Smooth muscle cell (in vitro differentiated cells): Measurements from ENCODE around the gene VPS26A. TPM values are rescaled to one million over a fixed set of nuclear protein-coding genes. Genes with fewer than 3 reads are reported as not detected.

Experiments
- DNase-seq: peaks from one replicate; lab custom pipeline; 2025; ENCODE audit not compliant: unreplicated experiment; lab: John Stamatoyannopoulos, UW
- H2AFZ ChIP-seq: fragments of 200-600 bp; sonication (generic); 2 replicates; pipeline ENCODE4 v1.6.0; 2016; ENCODE audit warnings: antibody characterized with exemption, low read depth, mild to moderate bottlenecking
- H3F3A ChIP-seq: fragments of 200-600 bp; sonication (generic); 2 replicates; pipeline ENCODE4 v1.6.0; 2017; ENCODE audit warnings: antibody characterized with exemption, low read depth
- H3K27ac ChIP-seq: fragments of 200-600 bp; sonication (generic); 2 replicates; pipeline ENCODE4 v1.5.1; 2016; ENCODE audit warnings: low read depth, mild to moderate bottlenecking
- H3K27me3 ChIP-seq: fragments of 200-600 bp; sonication (generic); 2 replicates; pipeline ENCODE4 v1.6.1; 2016; ENCODE audit warnings: low read depth, mild to moderate bottlenecking
- H3K36me3 ChIP-seq: fragments of 200-600 bp; sonication (generic); 2 replicates; pipeline ENCODE4 v1.5.1; 2016; ENCODE audit warnings: low read depth
- H3K4me1 ChIP-seq: fragments of 200-600 bp; sonication (generic); 2 replicates; pipeline ENCODE4 v1.5.1; 2016; ENCODE audit warnings: low read depth
- H3K4me2 ChIP-seq: fragments of 200-600 bp; sonication (generic); 2 replicates; pipeline ENCODE4 v1.6.0; 2016; ENCODE audit warnings: mild to moderate bottlenecking
- H3K4me3 ChIP-seq: fragments of 200-600 bp; sonication (generic); 2 replicates; pipeline ENCODE4 v1.5.1; 2016; ENCODE audit warnings: mild to moderate bottlenecking
- H3K79me2 ChIP-seq: fragments of 200-600 bp; sonication (generic); 2 replicates; pipeline ENCODE4 v1.6.0; 2016; ENCODE audit warnings: low read depth, mild to moderate bottlenecking
- H3K9ac ChIP-seq: fragments of 200-600 bp; sonication (generic); 2 replicates; pipeline ENCODE4 v1.6.0; 2016; ENCODE audit warnings: low read depth
- H3K9me3 ChIP-seq: fragments of 200-600 bp; sonication (generic); replicated peaks from 2 replicates; pipeline ENCODE4 v1.5.1; 2016; ENCODE audit warnings: low read depth
- H4K20me1 ChIP-seq: fragments of 200-600 bp; sonication (generic); 2 replicates; pipeline ENCODE4 v1.6.0; 2016; ENCODE audit warnings: low read depth
- WGBS: methylation state at CpG from one replicate; pipeline ENCODE4 v1.1.7; 2016; ENCODE audit warnings: low lambda C conversion rate; 5-methylcytosine and 5-hydroxymethylcytosine counted together
- polyA plus RNA-seq: library from polyadenylated mRNA; unstranded; fragments of >200 nt; fragmentation: Nextera tagmentation; extraction: Ambion mirVana; gene quantifications from 2 replicates; pipeline ENCODE4 v1.2.1, GENCODE V29; 2016
- total RNA-seq: library from RNA; depleted of rRNA; stranded (reverse); fragments of >200 nt; gene quantifications from 2 replicates; pipeline ENCODE4 v1.2.3, GENCODE V29; 2014
- TF ChIP-seq, protein P1 (sequence below): fragments of 200-600 bp; sonication (generic); IDR thresholded peaks from 2 replicates; pipeline ENCODE4 v1.5.1; 2017; ENCODE audit warnings: borderline replicate concordance, mild to moderate bottlenecking, antibody characterized with exemption; ENCODE audit not compliant: insufficient read depth, poor library complexity, severe bottlenecking

The VPS26A gene
- total and polyA plus RNA-seq, 2 experiments from 2014 or later, result 28.3 to 36.8 TPM

DNA sequence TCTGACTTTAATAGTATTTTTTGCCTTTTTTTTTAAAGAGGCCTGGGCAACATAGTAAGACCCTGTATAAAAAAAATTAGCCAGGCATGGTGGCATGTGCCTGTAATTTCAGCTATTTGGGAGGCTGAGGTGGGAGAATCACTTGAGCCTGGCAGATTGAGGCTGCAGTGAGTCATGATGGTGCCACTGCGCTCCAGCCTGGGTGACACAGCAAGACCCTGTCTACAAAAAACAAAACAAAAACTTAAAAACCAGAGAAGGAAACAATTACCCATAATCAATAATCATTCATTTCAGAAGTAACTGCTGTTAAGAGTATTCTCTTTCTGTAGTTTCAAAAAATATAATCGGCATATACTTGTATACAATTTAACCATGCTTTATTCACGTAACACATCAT lies 28.0 kb downstream of the VPS26A start:
- no peaks in the 10 kb centered on the region for H3K27me3 ChIP-seq
- no peak overlapping the region for H3K4me3 ChIP-seq
- H3F3A ChIP-seq, result no peaks in the 10 kb centered on the region
- no peak overlapping the region for H2AFZ ChIP-seq
- H3K27ac ChIP-seq, result no peak overlapping the region
- H3K4me1 ChIP-seq, result no peaks in the 10 kb centered on the region
- no peak for DNase-seq
- TF ChIP-seq, protein P1, sequence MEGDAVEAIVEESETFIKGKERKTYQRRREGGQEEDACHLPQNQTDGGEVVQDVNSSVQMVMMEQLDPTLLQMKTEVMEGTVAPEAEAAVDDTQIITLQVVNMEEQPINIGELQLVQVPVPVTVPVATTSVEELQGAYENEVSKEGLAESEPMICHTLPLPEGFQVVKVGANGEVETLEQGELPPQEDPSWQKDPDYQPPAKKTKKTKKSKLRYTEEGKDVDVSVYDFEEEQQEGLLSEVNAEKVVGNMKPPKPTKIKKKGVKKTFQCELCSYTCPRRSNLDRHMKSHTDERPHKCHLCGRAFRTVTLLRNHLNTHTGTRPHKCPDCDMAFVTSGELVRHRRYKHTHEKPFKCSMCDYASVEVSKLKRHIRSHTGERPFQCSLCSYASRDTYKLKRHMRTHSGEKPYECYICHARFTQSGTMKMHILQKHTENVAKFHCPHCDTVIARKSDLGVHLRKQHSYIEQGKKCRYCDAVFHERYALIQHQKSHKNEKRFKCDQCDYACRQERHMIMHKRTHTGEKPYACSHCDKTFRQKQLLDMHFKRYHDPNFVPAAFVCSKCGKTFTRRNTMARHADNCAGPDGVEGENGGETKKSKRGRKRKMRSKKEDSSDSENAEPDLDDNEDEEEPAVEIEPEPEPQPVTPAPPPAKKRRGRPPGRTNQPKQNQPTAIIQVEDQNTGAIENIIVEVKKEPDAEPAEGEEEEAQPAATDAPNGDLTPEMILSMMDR, result no peak
- peaks cover 40% of the 10 kb centered on the region for H3K79me2 ChIP-seq
- WGBS, result 100% methylated on average over 3 of the region's 3 CpGs
- no peaks in the 10 kb centered on the region for H3K9me3 ChIP-seq
- H4K20me1 ChIP-seq, result peaks cover 86% of the 10 kb centered on the region
- no peak overlapping the region for H3K9ac ChIP-seq
- H3K4me2 ChIP-seq, result no peak overlapping the region
- H3K36me3 ChIP-seq, result no peaks in the 10 kb centered on the region

DNA sequence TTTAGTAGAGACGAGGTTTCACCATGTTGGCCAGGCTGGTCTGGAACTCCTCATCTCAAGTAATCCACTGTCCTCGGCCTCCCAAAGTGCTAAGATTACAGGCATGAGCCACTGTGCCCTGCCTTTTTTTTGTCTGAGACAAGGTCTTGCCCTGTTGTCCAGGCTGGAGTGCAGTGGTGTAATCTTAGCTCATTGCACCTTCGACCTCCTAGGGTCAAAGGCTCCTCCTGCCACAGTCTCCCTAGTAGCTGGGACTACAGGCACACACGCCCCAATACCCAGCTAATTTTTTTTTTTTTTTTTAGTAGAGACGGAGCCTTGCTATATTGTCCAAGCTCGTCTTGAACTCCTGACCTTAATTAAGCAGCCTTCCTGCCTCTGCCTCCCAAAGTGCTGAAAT lies 29.2 kb downstream of the VPS26A start:
- Histone ChIP-seq H3K27me3 (no peaks in the 10 kb centered on the region), H3F3A (no peaks in the 10 kb centered on the region), H3K27ac (no peak overlapping the region), H4K20me1 (peaks cover 74% of the 10 kb centered on the region), H3K36me3 (peaks cover 4% of the 10 kb centered on the region), H3K9me3 (no peaks in the 10 kb centered on the region), H3K4me3 (no peak overlapping the region), H3K4me1 (no peaks in the 10 kb centered on the region), H3K9ac (no peak overlapping the region), H2AFZ (no peak overlapping the region), H3K4me2 (no peak overlapping the region), H3K79me2 (peaks cover 27% of the 10 kb centered on the region)
- TF ChIP-seq, protein P1, result no peak
- WGBS, result 93% methylated on average over 6 of the region's 6 CpGs
- no peak for DNase-seq

DNA sequence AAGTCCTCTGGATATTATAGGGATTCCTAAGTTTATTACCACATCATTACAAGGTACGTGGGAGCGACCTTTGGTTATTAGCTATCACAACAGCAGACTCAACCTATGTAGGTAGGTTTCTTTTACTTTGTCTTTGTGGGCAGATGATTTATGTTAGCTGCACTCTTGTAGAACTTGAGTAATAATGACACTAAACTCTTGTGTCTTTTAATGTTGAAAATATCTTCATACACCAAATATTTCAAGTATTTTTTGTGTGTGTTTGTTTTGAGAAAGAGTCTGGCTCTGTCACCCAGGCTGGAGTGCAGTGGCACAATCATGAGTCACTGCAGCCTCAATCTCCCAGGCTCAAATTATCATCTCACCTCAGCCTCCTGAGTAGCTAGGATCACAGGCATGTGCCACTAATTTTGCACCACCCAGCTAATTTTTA lies 36.8 kb downstream of the VPS26A start:
- Histone ChIP-seq H3F3A (no peaks in the 10 kb centered on the region), H3K36me3 (peaks cover 9% of the 10 kb centered on the region), H3K4me1 (no peaks in the 10 kb centered on the region), H3K9me3 (no peaks in the 10 kb centered on the region), H3K27ac (no peak overlapping the region), H3K4me3 (no peak overlapping the region), H3K9ac (no peak overlapping the region), H2AFZ (no peak overlapping the region), H3K27me3 (no peaks in the 10 kb centered on the region), H3K4me2 (no peak overlapping the region), H3K79me2 (no peaks in the 10 kb centered on the region), H4K20me1 (peaks cover 11% of the 10 kb centered on the region)
- DNase-seq, result no peak
- TF ChIP-seq, protein P1, result no peak
- 91% methylated on average over 2 of the region's 2 CpGs for WGBS

DNA sequence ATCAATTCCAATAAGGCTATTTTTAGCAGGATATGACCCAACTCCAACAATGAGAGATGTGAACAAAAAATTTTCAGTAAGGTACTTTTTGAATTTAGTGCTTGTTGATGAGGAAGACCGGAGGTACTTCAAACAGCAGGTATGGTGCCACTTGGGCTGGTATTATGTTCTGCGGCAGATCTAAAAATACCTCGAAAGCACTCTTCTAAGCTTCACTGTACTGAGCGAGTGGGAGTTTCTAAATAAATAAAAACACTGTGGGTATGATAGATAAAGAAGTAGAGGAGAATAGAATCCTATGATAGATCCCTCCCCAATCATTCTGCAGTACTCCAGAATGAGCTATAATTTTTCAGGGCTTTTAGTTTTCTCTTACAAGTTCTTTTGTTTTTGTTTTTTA lies 44.5 kb downstream of the VPS26A start:
- no peaks in the 10 kb centered on the region for H3K27me3 ChIP-seq
- no peaks in the 10 kb centered on the region for H3K4me1 ChIP-seq
- H3K4me2 ChIP-seq, result no peak overlapping the region
- peaks cover 11% of the 10 kb centered on the region for H3K36me3 ChIP-seq
- H3K9ac ChIP-seq, result no peak overlapping the region
- no peaks in the 10 kb centered on the region for H3K9me3 ChIP-seq
- H3K79me2 ChIP-seq, result no peaks in the 10 kb centered on the region
- DNase-seq, result no peak
- WGBS, result 96% methylated on average over 4 of the region's 4 CpGs
- no peak overlapping the region for H2AFZ ChIP-seq
- no peak overlapping the region for H3K27ac ChIP-seq
- no peak overlapping the region for H3K4me3 ChIP-seq
- TF ChIP-seq, protein P1, result no peak
- H3F3A ChIP-seq, result no peaks in the 10 kb centered on the region
- no peaks in the 10 kb centered on the region for H4K20me1 ChIP-seq
